H1 (cell line): ENCODE data around the gene PRCP. TPM values are rescaled to one million over a fixed set of nuclear protein-coding genes. Genes with fewer than 3 reads are reported as not detected.

Source experiments
- CTCF ChIA-PET: fragments of 300-600 bp; sonication (Branson Sonifier 250); formaldehyde crosslinking; loops from one replicate; lab custom pipeline; 2021; ENCODE audit not compliant: partially characterized antibody; lab: Charles Lee
- POLR2A ChIA-PET: fragments of 300-600 bp; sonication (Branson Sonifier 250); formaldehyde crosslinking; loops from one replicate; lab custom pipeline; 2021; ENCODE audit warnings: inconsistent platforms; ENCODE audit not compliant: partially characterized antibody; lab: Charles Lee
- DNase-seq, 2 experiments: peaks; one replicate each; pipeline versions ENCODE4 v3.0.0 to v3.0.0-alpha.2; 2010 to 2022; ENCODE audit warnings: low spot score in 2 of 2, low read depth in 1 of 2, mixed read lengths in 1 of 2
- FAIRE-seq: peaks from 2 replicates; lab custom pipeline; 2011; peaks lifted over from hg19 to GRCh38; lab: Jason Lieb, UNC
- H2AFZ ChIP-seq: 2 replicates; pipeline ENCODE4 v1.8.1; 2012; ENCODE audit warnings: low read length, inconsistent platforms
- H2AK5ac ChIP-seq: 2 replicates; pipeline ENCODE4 v1.6.1; 2013; ENCODE audit warnings: low read depth, low read length
- H2BK120ac ChIP-seq: replicated peaks from 2 replicates; pipeline ENCODE3; 2013; ENCODE audit warnings: low read depth, low read length, inconsistent platforms
- H2BK12ac ChIP-seq: 2 replicates; pipeline ENCODE4 v1.6.1; 2013; ENCODE audit warnings: low read depth, low read length
- H2BK15ac ChIP-seq: 2 replicates; pipeline ENCODE4 v1.6.1; 2013; ENCODE audit warnings: low read length
- H2BK20ac ChIP-seq: 2 replicates; pipeline ENCODE4 v1.6.1; 2013; ENCODE audit warnings: low read length
- H2BK5ac ChIP-seq: 2 replicates; pipeline ENCODE4 v1.6.1; 2013; ENCODE audit warnings: low read depth, low read length
- H3K14ac ChIP-seq: 2 replicates; pipeline ENCODE4 v1.6.1; 2013; ENCODE audit warnings: inconsistent platforms; ENCODE audit not compliant: insufficient read length
- H3K18ac ChIP-seq: 2 replicates; pipeline ENCODE4 v1.6.1; 2013; ENCODE audit warnings: low read length; ENCODE audit errors: extremely low read depth
- H3K23ac ChIP-seq: 2 replicates; pipeline ENCODE4 v1.6.1; 2013; ENCODE audit warnings: inconsistent platforms; ENCODE audit not compliant: insufficient read length
- H3K23me2 ChIP-seq: 2 replicates; pipeline ENCODE4 v1.6.1; 2013; ENCODE audit warnings: low read depth, low read length
- H3K27ac ChIP-seq: 2 replicates; pipeline ENCODE4 v1.6.1; 2011; ENCODE audit warnings: low read depth, low read length, inconsistent platforms
- H3K27me3 ChIP-seq, 4 experiments: replicated peaks in 1 of 4; 1 replicate in 1 of 4; 2 replicates in 3 of 4; pipeline versions ENCODE4 v1.6.1 to v1.8.1; 2011 to 2013; ENCODE audit warnings: low read length in 3 of 4, mild to moderate bottlenecking in 3 of 4, inconsistent platforms in 2 of 4, mixed read lengths in 2 of 4, moderate library complexity in 1 of 4; ENCODE audit not compliant: control insufficient read depth in 3 of 4, insufficient read depth in 3 of 4; ENCODE audit errors: extremely low read depth in 1 of 4
- H3K36me3 ChIP-seq, 4 experiments: 2 replicates each; pipeline versions ENCODE4 v1.6.1 to v1.8.1; 2011 to 2013; ENCODE audit warnings: mild to moderate bottlenecking in 4 of 4, low read length in 3 of 4, moderate library complexity in 2 of 4, control low read depth in 1 of 4, inconsistent platforms in 1 of 4; ENCODE audit not compliant: insufficient read depth in 4 of 4, control insufficient read depth in 2 of 4
- H3K4ac ChIP-seq: replicated peaks from 2 replicates; pipeline ENCODE3; 2013; ENCODE audit warnings: low read length, low read depth, mixed read lengths, inconsistent platforms; ENCODE audit not compliant: insufficient read length
- H3K4me1 ChIP-seq, 4 experiments: replicated peaks in 1 of 4; 1 replicate in 1 of 4; 2 replicates in 3 of 4; pipeline versions ENCODE4 v1.6.1 to v1.8.1; 2011 to 2013; ENCODE audit warnings: low read length in 3 of 4, inconsistent platforms in 2 of 4, mixed read lengths in 1 of 4; ENCODE audit not compliant: insufficient read depth in 4 of 4, control insufficient read depth in 3 of 4
- H3K4me2 ChIP-seq, 2 experiments: 2 replicates each; pipeline versions ENCODE4 v1.6.1 to v1.8.1; 2011 to 2013; ENCODE audit warnings: low read depth in 2 of 2, low read length in 2 of 2, control low read depth in 1 of 2, inconsistent platforms in 1 of 2, mild to moderate bottlenecking in 1 of 2; ENCODE audit not compliant: insufficient read depth in 1 of 2
- H3K4me3 ChIP-seq, 4 experiments: fragments of 200-600, 300-600 bp in 1 of 4; sonication (generic), shearing (Covaris generic), sonication (Bioruptor Twin) in 1 of 4; 2 replicates each; pipeline versions ENCODE4 v1.5.1 to v1.8.1; 2011 to 2016; ENCODE audit warnings: low read length in 4 of 4, low read depth in 3 of 4, control low read depth in 2 of 4, inconsistent platforms in 2 of 4, mild to moderate bottlenecking in 2 of 4, mixed read lengths in 1 of 4, moderate library complexity in 1 of 4; ENCODE audit not compliant: insufficient read depth in 2 of 4; ENCODE audit errors: extremely low read depth in 1 of 4
- H3K56ac ChIP-seq: replicated peaks from 2 replicates; pipeline ENCODE3; 2013; ENCODE audit warnings: low read depth, mild to moderate bottlenecking, mixed read lengths, low read length, inconsistent platforms; ENCODE audit not compliant: insufficient read length
- H3K79me1 ChIP-seq: 2 replicates; pipeline ENCODE4 v1.6.1; 2013; ENCODE audit warnings: low read depth, low read length, control low read depth
- H3K79me2 ChIP-seq, 2 experiments: 2 replicates each; pipeline versions ENCODE4 v1.6.1 to v1.8.1; 2012 to 2013; ENCODE audit warnings: low read length in 2 of 2, mild to moderate bottlenecking in 2 of 2, inconsistent platforms in 1 of 2; ENCODE audit not compliant: insufficient read depth in 2 of 2, control insufficient read depth in 1 of 2
- H3K9ac ChIP-seq, 4 experiments: replicated peaks in 1 of 4; 1 replicate in 1 of 4; 2 replicates in 3 of 4; pipeline versions ENCODE4 v1.6.1 to v1.8.1; 2011 to 2013; ENCODE audit warnings: low read depth in 3 of 4, low read length in 3 of 4, control low read depth in 2 of 4, mild to moderate bottlenecking in 2 of 4, moderate library complexity in 2 of 4, inconsistent platforms in 1 of 4; ENCODE audit errors: extremely low read depth in 1 of 4
- H3K9me3 ChIP-seq, 2 experiments: 2 replicates each; pipeline versions ENCODE4 v1.6.1 to v1.8.1; 2012 to 2013; ENCODE audit warnings: mild to moderate bottlenecking in 2 of 2, moderate library complexity in 2 of 2, control low read depth in 1 of 2, inconsistent platforms in 1 of 2, low read depth in 1 of 2, low read length in 1 of 2, mixed read lengths in 1 of 2; ENCODE audit not compliant: insufficient read depth in 2 of 2
- H4K20me1 ChIP-seq, 2 experiments: replicated peaks in 1 of 2; 2 replicates each; pipeline versions ENCODE3 to v1.8.1; 2011 to 2013; ENCODE audit warnings: inconsistent platforms in 2 of 2, low read length in 2 of 2, mild to moderate bottlenecking in 1 of 2; ENCODE audit not compliant: insufficient read depth in 2 of 2, control insufficient read depth in 1 of 2
- H4K5ac ChIP-seq: 2 replicates; pipeline ENCODE4 v1.6.1; 2013; ENCODE audit warnings: low read length, low read depth, mixed read lengths, inconsistent platforms; ENCODE audit not compliant: insufficient read length
- H4K8ac ChIP-seq: 2 replicates; pipeline ENCODE4 v1.8.0; 2013; ENCODE audit warnings: mild to moderate bottlenecking, moderate library complexity, low read length, inconsistent platforms; ENCODE audit not compliant: insufficient read depth; ENCODE audit errors: extremely low read depth
- H4K91ac ChIP-seq: replicated peaks from 2 replicates; pipeline ENCODE3; 2013; ENCODE audit warnings: low read length, mixed read lengths, inconsistent platforms; ENCODE audit not compliant: insufficient read length
- ASH2L ChIP-seq: fragments of 200-600, 300-600 bp; sonication (generic); IDR thresholded peaks from one replicate; pipeline ENCODE4 v1.7.1; 2017; ENCODE audit warnings: low read length
- JUN ChIP-seq: IDR thresholded peaks from 2 replicates; pipeline ENCODE4 v1.6.1; 2011; ENCODE audit warnings: low read depth, mild to moderate bottlenecking, improper control_type of control experiment, low read length
- SAP30 ChIP-seq: fragments of 300-600 bp; sonication (generic); IDR thresholded peaks from 2 replicates; pipeline ENCODE4 v1.7.1; 2012; ENCODE audit warnings: low read length, moderate library complexity, mild to moderate bottlenecking, inconsistent platforms; ENCODE audit not compliant: insufficient read depth, insufficient replicate concordance
- WGBS, 2 experiments: shearing (Covaris generic) in 1 of 2; methylation state at CpG; one replicate each; pipeline versions ENCODE4 v1.1.6 to v1.1.7; 2013 to 2015; ENCODE audit warnings: low lambda C conversion rate in 2 of 2, mixed read lengths in 2 of 2, inconsistent platforms in 1 of 2, low coverage in 1 of 2, missing lambda C conversion rate in 1 of 2; ENCODE audit not compliant: insufficient replicate concordance in 2 of 2, insufficient coverage in 1 of 2, insufficient read length in 1 of 2; ENCODE audit errors: extremely low coverage in 1 of 2, missing lambda C conversion rate in 1 of 2; 5-methylcytosine and 5-hydroxymethylcytosine counted together
- polyA plus RNA-seq, 7 experiments: library from polyadenylated mRNA; depleted of rRNA in 3 of 7; stranded (reverse) in 5 of 7; unstranded in 2 of 7; fragments of >200 nt in 5 of 7; fragments of 200-250 nt in 2 of 7; gene quantifications; 1 replicate in 5 of 7; 2 replicates in 1 of 7; 4 replicates in 1 of 7; pipeline versions ENCODE4 v1.2.1 to v1.2.3, GENCODE V29; 2011 to 2013; ENCODE audit warnings: missing spikeins in 2 of 7, mixed read lengths in 2 of 7
- total RNA-seq: library from RNA; stranded (reverse); fragmentation: NEBNext Ultra II Directional; extraction: Animal tissue kit (Norgen Biotek cat#: 25700); gene quantifications from 2 replicates; pipeline ENCODE4 v1.2.1, GENCODE V29; 2021
- TF ChIP-seq, protein P1 (sequence below): IDR thresholded peaks from 2 replicates; pipeline ENCODE4 v1.6.1; 2012; ENCODE audit warnings: inconsistent platforms
- TF ChIP-seq, protein P2 (sequence below): IDR thresholded peaks from 2 replicates; pipeline ENCODE4 v1.6.1; 2012; ENCODE audit warnings: inconsistent platforms

Gene PRCP
- total and polyA plus RNA-seq, 2 of the 8 experiments (the other 6 are each of a cell fraction or from before 2014, with no cell fraction given): 63.8 to 84.4 TPM

DNA sequence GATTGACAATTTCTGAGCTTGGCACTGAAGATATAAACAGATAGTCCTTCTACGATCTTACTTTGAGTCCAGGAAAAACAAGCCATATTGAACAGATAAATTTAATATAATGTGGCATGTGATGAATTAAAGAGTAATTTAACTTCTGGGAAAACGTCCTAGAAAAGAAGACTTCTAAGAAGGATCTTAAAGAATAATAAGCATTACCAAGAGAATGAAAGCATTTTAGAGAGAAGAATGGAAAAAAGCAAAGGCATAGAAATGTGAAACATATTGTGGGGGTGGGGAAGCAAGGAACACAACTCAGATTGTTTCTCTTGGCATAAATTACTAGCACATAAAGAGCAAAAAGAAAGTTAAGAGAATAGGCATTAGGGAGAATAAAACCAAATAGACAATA lies 6.7 kb upstream of the PRCP start:
- POLR2A ChIA-PET: no interaction called here
- no peak overlapping the region for H2AFZ ChIP-seq
- CTCF ChIA-PET: interaction anchor here (0.8 to 1.6 kb wide), 3 partner anchors 16 to 28 kb away, joined by 3 to 4 read pairs (median 3); no protein-coding TSS in a partner anchor
- H2BK20ac ChIP-seq: no peak overlapping the region
- no peak overlapping the region for H3K4ac ChIP-seq
- FAIRE-seq (no peak), DNase-seq (no peak)
- no peak overlapping the region for H3K23ac ChIP-seq
- H3K4me2 ChIP-seq: no peak overlapping the region; a peak in 1 of 4 replicates
- H2AK5ac ChIP-seq: no peak overlapping the region
- H4K8ac ChIP-seq: no peak overlapping the region
- H3K79me2 ChIP-seq: peaks cover 12 to 93% of the 10 kb centered on the region in 2 experiments
- 82% methylated on average over 2 of the region's 2 CpGs; no CpG with 5 or more reads in 1 of the 2 experiments for WGBS, 2 experiments
- no peaks in the 10 kb centered on the region; the same call in none of the 2 replicates for H3K79me1 ChIP-seq
- H2BK15ac ChIP-seq: no peak overlapping the region
- H3K9me3 ChIP-seq: peaks cover 0 to 5% of the 10 kb centered on the region in 2 experiments; a peak in 1 of 4 replicates
- no peak overlapping the region for H4K91ac ChIP-seq
- no peak overlapping the region for H4K5ac ChIP-seq
- H3K4me1 ChIP-seq: peaks cover 3 to 11% (median 7%) of the 10 kb centered on the region in 4 experiments; a peak in 4 of 7 replicates
- peaks cover 5% of the 10 kb centered on the region for H3K23me2 ChIP-seq
- no peak overlapping the region for H3K56ac ChIP-seq
- peaks cover 3 to 4% of the 10 kb centered on the region in 2 experiments for H4K20me1 ChIP-seq
- peaks cover 2 to 6% (median 3%) of the 10 kb centered on the region in 4 experiments; a peak in 4 of 8 replicates for H3K36me3 ChIP-seq
- no peak overlapping the region for H3K27ac ChIP-seq
- no peak overlapping the region for H3K18ac ChIP-seq
- H2BK120ac ChIP-seq: no peak overlapping the region
- no peaks in the 10 kb centered on the region for H3K27me3 ChIP-seq
- no peak for TF ChIP-seq SAP30
- TF ChIP-seq, protein P1, sequence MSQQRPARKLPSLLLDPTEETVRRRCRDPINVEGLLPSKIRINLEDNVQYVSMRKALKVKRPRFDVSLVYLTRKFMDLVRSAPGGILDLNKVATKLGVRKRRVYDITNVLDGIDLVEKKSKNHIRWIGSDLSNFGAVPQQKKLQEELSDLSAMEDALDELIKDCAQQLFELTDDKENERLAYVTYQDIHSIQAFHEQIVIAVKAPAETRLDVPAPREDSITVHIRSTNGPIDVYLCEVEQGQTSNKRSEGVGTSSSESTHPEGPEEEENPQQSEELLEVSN: no peak
- no peak for TF ChIP-seq JUN
- TF ChIP-seq ASH2L: no peak
- TF ChIP-seq, protein P2, sequence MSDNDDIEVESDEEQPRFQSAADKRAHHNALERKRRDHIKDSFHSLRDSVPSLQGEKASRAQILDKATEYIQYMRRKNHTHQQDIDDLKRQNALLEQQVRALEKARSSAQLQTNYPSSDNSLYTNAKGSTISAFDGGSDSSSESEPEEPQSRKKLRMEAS: no peak
- H2BK5ac ChIP-seq: no peak overlapping the region
- H3K14ac ChIP-seq: no peak overlapping the region
- H2BK12ac ChIP-seq: no peak overlapping the region
- no peak overlapping the region for H3K4me3 ChIP-seq
- H3K9ac ChIP-seq: no peak overlapping the region
